GM15510 (cell line): Measurements from ENCODE around the gene ADAMTS15.

Experiments used
- POLR2A ChIP-seq: IDR thresholded peaks from 3 replicates; pipeline ENCODE4 v1.6.1; 2011; ENCODE audit warnings: borderline replicate concordance; ENCODE audit not compliant: insufficient read length; ENCODE audit errors: extremely low read depth

The ADAMTS15 gene

DNA sequence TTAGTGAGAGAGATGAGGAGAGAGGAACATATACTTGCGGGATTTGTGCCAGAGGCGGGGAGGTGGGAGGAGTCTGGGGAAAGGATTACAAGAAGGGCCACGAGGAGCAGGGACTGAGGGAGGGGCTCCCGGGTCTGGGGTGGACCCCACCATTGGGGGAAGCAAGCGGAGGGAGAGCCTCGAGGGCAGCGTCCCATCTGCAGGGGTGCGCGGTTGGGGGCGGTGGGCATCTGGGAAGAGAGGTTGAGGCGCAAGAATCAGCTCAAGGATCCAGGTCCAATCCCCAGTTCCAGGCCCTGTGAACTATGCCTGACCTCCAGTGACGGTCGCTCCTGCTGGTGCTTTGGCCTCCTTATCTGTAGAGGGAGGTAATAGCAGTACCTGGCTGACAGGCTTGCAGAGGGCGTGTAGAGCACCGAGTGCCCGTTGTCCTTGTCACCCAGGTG lies 38.0 kb downstream of the ADAMTS15 start:
- no peak for TF ChIP-seq POLR2A

- TF ChIP-seq POLR2A, result no peak
Measured at GRCh38 chr11:130486987-130487923, 38.8 kb downstream of the ADAMTS15 start.

- no peak for TF ChIP-seq POLR2A
Measured at GRCh38 chr11:130487924-130488815, 39.7 kb downstream of the ADAMTS15 start.

- no peak for TF ChIP-seq POLR2A
Measured at GRCh38 chr11:130488848-130489584, 40.6 kb downstream of the ADAMTS15 start.

DNA sequence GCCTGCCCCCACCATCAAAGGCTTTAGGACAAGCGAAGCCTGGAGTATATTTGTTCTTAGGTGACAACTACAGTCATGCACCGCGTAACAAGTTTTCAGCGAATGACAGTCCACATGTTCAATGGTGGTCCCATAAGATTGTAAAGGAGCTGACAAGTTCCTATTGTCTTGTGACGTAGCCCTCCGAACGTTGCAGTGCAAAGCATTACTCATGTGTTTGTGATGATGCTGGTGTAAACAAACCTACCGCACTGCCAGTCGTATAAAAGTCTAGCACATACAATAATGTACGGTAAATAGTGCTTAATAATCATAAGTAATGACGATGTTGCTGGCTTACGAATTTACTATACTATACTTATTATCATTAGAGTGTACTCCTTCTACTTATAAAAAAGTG lies 41.3 kb downstream of the ADAMTS15 start:
- no peak for TF ChIP-seq POLR2A

- TF ChIP-seq POLR2A, result no peak
Measured at GRCh38 chr11:130490682-130491449, 42.4 kb downstream of the ADAMTS15 start.

GRCh38 chr11:130498181-130498580 lies 49.7 kb downstream of the ADAMTS15 start:
- no peak for TF ChIP-seq POLR2A

GRCh38 chr11:130499828-130500227 lies 51.4 kb downstream of the ADAMTS15 start:
- no peak for TF ChIP-seq POLR2A

DNA sequence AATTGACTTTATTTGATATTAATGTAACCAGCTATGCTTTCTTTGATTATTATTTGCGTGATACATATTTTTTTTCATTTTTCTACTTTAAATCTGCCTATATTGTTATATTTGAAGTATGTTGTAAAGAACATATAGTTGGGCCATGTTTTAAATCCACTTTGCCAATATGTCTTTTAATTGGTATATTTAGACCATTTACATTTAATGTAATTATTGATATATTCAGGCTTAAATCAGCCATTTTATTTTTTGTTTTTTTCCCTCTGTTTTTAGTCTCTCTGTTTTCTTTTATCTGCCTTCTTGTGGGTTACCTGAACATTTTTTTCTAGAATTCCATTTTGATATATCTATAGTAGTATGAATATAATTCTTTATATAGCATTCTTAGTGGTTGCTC lies 55.9 kb downstream of the ADAMTS15 start:
- no peak for TF ChIP-seq POLR2A

DNA sequence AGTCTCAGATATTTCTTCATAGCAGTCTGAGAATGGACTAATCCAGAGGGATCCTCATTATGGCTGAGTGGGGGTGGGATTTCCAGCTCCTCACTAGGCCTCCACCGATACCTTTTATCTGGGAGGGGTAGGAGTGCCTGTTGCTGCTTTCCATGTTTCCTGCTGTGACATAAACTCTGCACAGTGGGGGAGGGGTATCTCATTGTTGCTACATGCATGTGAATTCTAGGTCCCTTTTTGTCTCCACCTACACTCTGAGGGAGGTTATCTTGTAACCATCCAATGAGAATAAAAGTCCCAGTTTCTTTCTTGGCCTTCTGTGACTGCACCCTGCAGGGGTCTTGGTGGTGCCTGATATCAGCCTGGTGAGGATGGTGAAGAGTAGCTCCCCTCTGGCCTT lies 60.5 kb downstream of the ADAMTS15 start:
- TF ChIP-seq POLR2A, result no peak

DNA sequence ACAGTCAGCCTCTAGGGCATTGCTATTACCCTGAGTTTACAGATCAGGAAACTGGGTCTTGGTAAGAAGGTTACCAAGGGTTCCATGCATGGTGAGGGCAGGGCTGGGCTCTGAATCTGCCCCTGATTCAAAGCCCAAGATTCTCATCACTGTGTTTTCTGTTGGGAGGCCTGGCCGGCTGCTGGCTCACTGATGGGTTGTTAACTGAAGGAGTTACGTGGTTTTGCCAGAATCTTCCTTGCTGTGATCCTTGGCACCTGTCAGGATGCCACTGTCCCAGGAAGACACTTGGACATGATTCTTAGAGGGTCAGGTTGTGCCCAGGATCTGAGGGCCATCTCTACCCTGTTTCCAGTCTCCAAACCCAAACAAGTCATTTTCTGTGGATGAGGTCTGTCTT lies 61.5 kb downstream of the ADAMTS15 start:
- TF ChIP-seq POLR2A, result no peak

DNA sequence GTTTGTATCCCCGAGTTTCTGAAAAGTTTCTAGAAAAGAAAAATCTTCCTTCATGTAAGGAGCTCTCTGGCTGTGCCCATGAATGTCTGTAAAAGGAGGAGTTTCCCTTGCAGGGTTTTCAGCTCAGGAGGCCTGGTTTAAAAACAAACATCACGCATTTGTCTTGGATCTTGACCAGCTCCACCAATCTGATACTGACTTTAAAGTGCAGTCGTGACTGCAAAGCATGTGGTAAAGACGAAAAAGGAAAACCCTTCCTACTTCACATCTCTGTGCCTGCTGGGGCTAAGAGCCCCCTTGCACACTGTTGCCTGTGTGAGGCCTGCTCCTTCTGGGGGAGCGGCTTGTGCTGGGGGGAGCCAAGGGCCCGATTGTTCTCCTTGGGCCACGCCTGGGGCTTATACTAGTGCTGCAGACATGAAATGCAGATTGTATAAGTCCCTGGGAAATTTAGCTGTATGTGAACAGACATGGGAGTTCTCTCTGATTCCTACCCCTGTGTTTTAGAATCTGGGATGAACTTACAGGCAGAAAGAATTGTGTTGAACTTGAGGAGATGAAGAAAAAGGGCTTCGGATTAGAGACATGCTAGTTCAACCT lies 62.1 kb downstream of the ADAMTS15 start:
- no peak for TF ChIP-seq POLR2A

DNA sequence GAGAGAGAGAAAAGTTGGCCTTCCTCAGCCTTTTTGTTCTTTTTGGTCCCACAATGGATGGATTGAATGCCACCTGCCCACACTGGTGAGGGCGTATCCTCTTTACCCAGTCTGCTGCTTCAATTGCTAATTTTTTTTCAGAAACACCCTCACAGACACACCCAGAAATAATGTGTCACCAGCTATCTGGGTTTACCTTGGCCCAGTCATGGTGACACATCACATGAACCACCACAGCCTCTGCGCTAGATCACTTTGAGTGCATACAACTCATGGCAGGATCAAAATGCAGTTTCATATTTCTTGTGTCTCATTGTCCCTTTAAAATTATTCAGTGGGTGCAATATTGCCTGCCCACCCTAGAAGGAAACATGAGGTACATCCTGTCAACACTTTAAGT lies 63.3 kb downstream of the ADAMTS15 start:
- TF ChIP-seq POLR2A, result no peak

- TF ChIP-seq POLR2A, result no peak
Measured at GRCh38 chr11:130512662-130513061, 64.2 kb downstream of the ADAMTS15 start.

GRCh38 chr11:130513132-130513531 lies 64.7 kb downstream of the ADAMTS15 start:
- no peak for TF ChIP-seq POLR2A
